Lower leg skin (tissue), 4 donors: ENCODE data around the gene NIM1K. TPM values are rescaled to one million over a fixed set of nuclear protein-coding genes. Genes with fewer than 3 reads are reported as not detected.

ENCODE experiments used
- DNase-seq, 2 donors: peaks; one replicate each; pipeline ENCODE4 v3.0.0-alpha.2; 2019; ENCODE audit warnings: low spot score in 2 of 2
- H3K4me3 ChIP-seq: fragments of 200-600 bp; sonication (generic); 2 replicates; pipeline ENCODE4 v1.5.1; 2017; ENCODE audit warnings: mild to moderate bottlenecking, low read depth; ENCODE audit not compliant: poor library complexity, severe bottlenecking
- CTCF ChIP-seq, 3 donors: fragments of 450-650 bp; IDR thresholded peaks; one replicate each; pipeline ENCODE4 v1.5.1; 2016; ENCODE audit warnings: antibody characterized with exemption in 3 of 3, mild to moderate bottlenecking in 3 of 3, moderate library complexity in 2 of 3
- POLR2A ChIP-seq, 2 donors: fragments of 450-650 bp; IDR thresholded peaks; one replicate each; pipeline ENCODE4 v1.6.1; 2016 to 2017; ENCODE audit warnings: antibody characterized with exemption in 2 of 2, mild to moderate bottlenecking in 1 of 2, moderate library complexity in 1 of 2
- WGBS, 2 donors: methylation state at CpG; one replicate each; pipeline ENCODE4 v1.1.5; 2018; 5-methylcytosine and 5-hydroxymethylcytosine counted together
- intact Hi-C: fragments of 100-400 bp; cut with DNase I; formaldehyde crosslinking; loops from one replicate; pipeline ENCODE4 v1.15.0; 2023; ENCODE audit warnings: low total_unique reads
- total RNA-seq, 4 donors: library from RNA; depleted of rRNA; stranded (reverse); fragments of >200 nt; gene quantifications; one replicate each; pipeline ENCODE4 v1.1.0, GENCODE V29; 2016

Gene NIM1K
- total RNA-seq, 4 donors from 2014 or later, result 0.44 to 2.5 (median 0.65) TPM; not detected in 1

GRCh38 chr5:43309122-43309521 lies 117.1 kb downstream of the NIM1K start:
- no peak overlapping the region for H3K4me3 ChIP-seq
- WGBS, 2 donors, result 68 to 76% methylated on average over 3 of the region's 3 CpGs
- no peak for DNase-seq
- TF ChIP-seq POLR2A (IDR thresholded peaks at IDR 0.05) (no peak), CTCF (IDR thresholded peaks at IDR 0.05) (no peak)
- intact Hi-C loops, result loop anchor here (10.0 kb wide), 1 partner anchor 204 kb away; no protein-coding TSS in a partner anchor

GRCh38 chr5:43309637-43310036 lies 117.6 kb downstream of the NIM1K start:
- no peak overlapping the region for H3K4me3 ChIP-seq
- intact Hi-C loops, result loop anchor here (10.0 kb wide), 1 partner anchor 205 kb away; no protein-coding TSS in a partner anchor
- no peak for TF ChIP-seq POLR2A (IDR thresholded peaks at IDR 0.05)
- no peak for TF ChIP-seq CTCF (IDR thresholded peaks at IDR 0.05)
- DNase-seq, result no peak

GRCh38 chr5:43312076-43312661 lies 120.1 kb downstream of the NIM1K start:
- no peak for TF ChIP-seq POLR2A (IDR thresholded peaks at IDR 0.05)
- TF ChIP-seq CTCF (IDR thresholded peaks at IDR 0.05), result no peak
- peak overlapping the region; percentile 94 for H3K4me3 ChIP-seq
- 31 to 32% methylated on average over 6 of the region's 6 CpGs for WGBS, 2 donors
- intact Hi-C loops, result no loop called here
- DNase-seq, result no peak

GRCh38 chr5:43312699-43313034 lies 120.6 kb downstream of the NIM1K start:
- intact Hi-C loops, result no loop called here
- TF ChIP-seq POLR2A (IDR thresholded peaks at IDR 0.05), result no peak
- no peak for TF ChIP-seq CTCF (IDR thresholded peaks at IDR 0.05)
- 1 to 3% methylated on average over 9 of the region's 9 CpGs for WGBS, 2 donors
- no peak for DNase-seq
- H3K4me3 ChIP-seq, result peak overlapping the region; percentile 94

- intact Hi-C loops, result no loop called here
- WGBS, 2 donors, result 0% methylated on average over 60 to 70 of the region's 70 CpGs
- peak within 1 kb of the TSS; percentile 94 for H3K4me3 ChIP-seq
- DNase-seq, result peak; percentile 99
- peak in 1 of 2 donors; percentile 71 for TF ChIP-seq POLR2A (IDR thresholded peaks at IDR 0.05)
- TF ChIP-seq CTCF (IDR thresholded peaks at IDR 0.05), result no peak
Observed at GRCh38 chr5:43313035-43313853, 121.2 kb downstream of the NIM1K start, which contains the start of gene HMGCS1. TSS of gene HMGCS1 (minus strand) at chr5:43313412. CDS start at chr5:43298965, 14,447 bp downstream.
